ENCODE results near the gene CCDC9. TPM values are rescaled to one million over a fixed set of nuclear protein-coding genes. Genes with fewer than 3 reads are reported as not detected.

Gene CCDC9
- total RNA-seq, 1 experiment from 2014 or later = 36.9 TPM

GRCh38 chr19:47253970-47254369, 2.4 kb upstream of the CCDC9 start:
- peaks cover 12% of the 10 kb centered on the region for H3K23me2 ChIP-seq (ENCODE audit: insufficient read length, low read depth, low read length, poor library complexity, severe bottlenecking)
- no peak overlapping the region for H4K91ac ChIP-seq (ENCODE audit: insufficient read length, low read depth, low read length)
- H3K9me3 ChIP-seq (ENCODE audit: control insufficient read depth, low read depth, low read length) = no peaks in the 10 kb centered on the region
- no peak overlapping the region for H3K56ac ChIP-seq (ENCODE audit: insufficient read length, low read depth, low read length)
- no CpG with 5 or more reads among the region's 5 CpGs for WGBS (ENCODE audit: extremely low coverage, insufficient read length, low lambda C conversion rate)
- Mint-ChIP-seq H3K4me3 (no peak overlapping the region), H3K36me3 (ENCODE audit: insufficient read depth in 1 of 3, low read depth in 3 of 3) (peaks cover 9 to 15% (median 13%) of the 10 kb centered on the region in 3 experiments; a peak in 6 of 7 replicates), H3K27me3 (ENCODE audit: low read depth) (peaks cover 4% of the 10 kb centered on the region; the same call in 1 of the 2 replicates), H3K4me1 (peaks cover 16 to 27% of the 10 kb centered on the region in 2 experiments), H3K27ac (no peak overlapping the region), H3K9me3 (no peaks in the 10 kb centered on the region; a peak in 1 of 5 replicates)
- H3K9ac ChIP-seq (ENCODE audit: extremely low read depth, insufficient read length, low read length) = no peak overlapping the region
- H2BK20ac ChIP-seq (ENCODE audit: low read depth, low read length, poor library complexity, severe bottlenecking) = no peak overlapping the region
- no peak for TF ChIP-seq CTCF (conservative IDR thresholded peaks at IDR 0.05)
- no peak overlapping the region for H3K18ac ChIP-seq (ENCODE audit: insufficient read length, low read depth, low read length)
- no peak overlapping the region for H3K4ac ChIP-seq (ENCODE audit: low read depth, low read length)
- no peaks in the 10 kb centered on the region for H3K27me3 ChIP-seq (ENCODE audit: insufficient read depth, low read length)
- H4K20me1 ChIP-seq (ENCODE audit: control insufficient read depth, insufficient read depth, insufficient read length) = no peaks in the 10 kb centered on the region
- H2AK5ac ChIP-seq (ENCODE audit: insufficient read length, low read length) = no peak overlapping the region
- no peak overlapping the region for H3T11ph ChIP-seq (ENCODE audit: low read length)
- H2BK15ac ChIP-seq (ENCODE audit: low read depth, low read length) = 0 out of 2 replicates have a peak overlapping the region, but pooled peaks have one; percentile 100
- H3K27ac ChIP-seq (ENCODE audit: insufficient read length, low read depth, low read length) = no peak overlapping the region
- H3K4me2 ChIP-seq (ENCODE audit: insufficient read depth, insufficient read length, low read length) = no peak overlapping the region
- no peak overlapping the region for H3K23ac ChIP-seq (ENCODE audit: insufficient read length, low read depth, low read length)
- no peak overlapping the region for H2BK5ac ChIP-seq (ENCODE audit: insufficient read length, low read length)
- no peak overlapping the region for H3K14ac ChIP-seq (ENCODE audit: insufficient read depth, low read length)
- no peak overlapping the region for H2BK120ac ChIP-seq (ENCODE audit: low read depth, low read length, poor library complexity, severe bottlenecking)
- no peaks in the 10 kb centered on the region for H3K4me1 ChIP-seq (ENCODE audit: insufficient read depth, low read length)
- no peak for DNase-seq
- no peaks in the 10 kb centered on the region for H3K79me1 ChIP-seq (ENCODE audit: insufficient read depth, low read depth, low read length, poor library complexity, severe bottlenecking)
- no peak overlapping the region for H2AFZ ChIP-seq (ENCODE audit: low read length)
- no peak overlapping the region for H4K8ac ChIP-seq (replicated peaks; ENCODE audit: insufficient read length, low read depth, low read length)
- H2BK12ac ChIP-seq (ENCODE audit: insufficient read length, low read depth, low read length) = no peak overlapping the region
- H3K79me2 ChIP-seq (ENCODE audit: insufficient read depth, low read length) = no peaks in the 10 kb centered on the region
- no peak overlapping the region for H4K5ac ChIP-seq (ENCODE audit: insufficient read length, low read depth, low read length)

All from H9 (cell line).